Retinal pigment epithelial cell (primary cell): ENCODE data around the gene PCDHB6.
"Not testable (repeated sequence)": the region's sequence is repeated elsewhere in the genome, so short reads cannot be mapped to it uniquely, and the experiment has no call there.

ENCODE experiments used
- DNase-seq: peaks from one replicate; pipeline ENCODE4 v3.0.0-alpha.2; 2010; ENCODE audit warnings: low read depth
- H3K4me3 ChIP-seq: 2 replicates; pipeline ENCODE4 v1.5.1; 2011; ENCODE audit warnings: mild to moderate bottlenecking, low read length, control low read depth, moderate library complexity
- CTCF ChIP-seq: conservative IDR thresholded peaks from 2 replicates; pipeline ENCODE4 v1.5.1; 2011; ENCODE audit warnings: low read depth, low read length, control low read depth, inconsistent platforms

The PCDHB6 gene

DNA sequence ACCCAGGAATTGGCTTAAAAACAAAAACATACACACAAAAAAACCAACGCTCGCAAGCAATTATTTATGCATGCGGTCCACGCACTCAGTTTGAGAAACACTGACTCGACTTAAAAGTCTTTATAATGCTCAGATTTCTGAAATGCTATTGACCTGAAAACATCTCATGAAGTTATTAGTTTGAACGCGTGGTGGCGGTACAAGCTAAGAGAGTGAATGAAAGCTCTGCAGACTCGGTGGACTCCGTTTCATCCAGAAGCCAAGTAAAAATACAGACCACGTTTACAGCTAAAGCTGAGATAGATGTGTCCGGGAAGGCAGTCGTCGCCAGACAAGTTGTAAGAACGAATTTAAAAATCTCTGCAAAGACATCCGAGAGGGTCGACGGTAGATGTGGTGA, at the start of gene PCDHB6:
PCDHB6 (plus strand) TSS at position 246 of the 400 bp plus-strand sequence. CDS start 201 bp downstream, outside the sequence.
- no peak within 1 kb of the TSS for H3K4me3 ChIP-seq
- DNase-seq, result no peak
- TF ChIP-seq CTCF, result no peak

GRCh38 chr5:141100243-141100805, 49.5 kb upstream of the PCDHB6 start, which contains the start of gene PCDHB3:
TSS of gene PCDHB3 (plus strand) at chr5:141100473. CDS start at chr5:141100650, 177 bp downstream.
- H3K4me3 ChIP-seq, result no peak within 1 kb of the TSS
- peak; percentile 12 for TF ChIP-seq CTCF
- DNase-seq, result no peak

- no peak for DNase-seq
- H3K4me3 ChIP-seq, result no peak overlapping the region
- TF ChIP-seq CTCF, result no peak
These were observed 48.8 kb upstream of the PCDHB6 start for GRCh38 chr5:141101059-141101458.

DNA sequence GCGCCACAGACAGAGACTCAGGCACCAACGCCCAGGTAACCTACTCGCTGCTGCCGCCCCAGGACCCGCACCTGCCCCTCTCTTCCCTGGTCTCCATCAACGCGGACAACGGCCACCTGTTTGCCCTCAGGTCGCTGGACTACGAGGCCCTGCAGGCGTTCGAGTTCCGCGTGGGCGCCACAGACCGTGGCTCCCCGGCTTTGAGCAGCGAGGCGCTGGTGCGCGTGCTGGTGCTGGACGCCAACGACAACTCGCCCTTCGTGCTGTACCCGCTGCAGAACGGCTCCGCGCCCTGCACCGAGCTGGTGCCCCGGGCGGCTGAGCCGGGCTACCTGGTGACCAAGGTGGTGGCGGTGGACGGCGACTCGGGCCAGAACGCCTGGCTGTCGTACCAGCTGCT, 47.8 kb upstream of the PCDHB6 start:
- not testable (repeated sequence) for H3K4me3 ChIP-seq, DNase-seq

- not testable (repeated sequence) for H3K4me3 ChIP-seq, DNase-seq
These were observed 47.4 kb upstream of the PCDHB6 start for GRCh38 chr5:141102471-141102870.

DNA sequence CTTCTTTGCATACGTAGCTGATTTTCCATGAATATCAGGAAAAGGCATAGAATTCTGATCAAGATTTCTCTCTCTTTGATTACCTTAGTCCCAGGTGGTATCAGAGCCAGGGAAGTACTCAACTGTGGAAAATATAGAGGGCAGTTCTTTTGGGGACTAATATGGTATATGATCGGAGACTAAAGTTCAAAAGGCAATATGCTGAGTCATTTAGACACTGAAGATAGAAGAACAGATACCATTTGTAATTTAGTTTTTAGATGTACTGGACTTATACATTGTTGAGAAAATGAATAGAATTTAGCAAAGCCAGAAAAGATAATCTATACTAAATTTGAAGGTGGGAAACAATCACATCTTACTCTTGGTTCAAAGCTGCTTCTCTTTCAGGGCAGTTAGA, 44.5 kb upstream of the PCDHB6 start:
- H3K4me3 ChIP-seq, result no peak overlapping the region
- no peak for DNase-seq
- TF ChIP-seq CTCF, result no peak

DNA sequence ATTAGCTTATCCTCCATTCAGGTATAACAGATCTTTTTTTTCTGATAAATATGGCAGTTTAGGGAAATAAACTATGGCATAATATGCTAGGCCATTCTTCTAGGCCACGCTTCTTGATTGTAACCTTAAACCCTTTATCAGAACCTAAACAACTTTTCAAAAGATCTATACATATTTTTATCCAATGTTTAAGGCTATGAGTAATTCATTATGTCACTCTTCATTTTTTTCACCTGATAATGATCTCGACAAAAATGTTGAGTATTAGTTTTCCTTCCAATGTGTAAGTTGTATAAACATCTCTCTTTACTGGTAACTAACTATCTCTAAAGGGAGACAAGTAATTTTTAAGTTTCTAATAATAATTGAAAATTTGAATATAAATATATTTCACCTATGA, 30.6 kb upstream of the PCDHB6 start:
- TF ChIP-seq CTCF, result no peak
- DNase-seq, result no peak
- no peak overlapping the region for H3K4me3 ChIP-seq

DNA sequence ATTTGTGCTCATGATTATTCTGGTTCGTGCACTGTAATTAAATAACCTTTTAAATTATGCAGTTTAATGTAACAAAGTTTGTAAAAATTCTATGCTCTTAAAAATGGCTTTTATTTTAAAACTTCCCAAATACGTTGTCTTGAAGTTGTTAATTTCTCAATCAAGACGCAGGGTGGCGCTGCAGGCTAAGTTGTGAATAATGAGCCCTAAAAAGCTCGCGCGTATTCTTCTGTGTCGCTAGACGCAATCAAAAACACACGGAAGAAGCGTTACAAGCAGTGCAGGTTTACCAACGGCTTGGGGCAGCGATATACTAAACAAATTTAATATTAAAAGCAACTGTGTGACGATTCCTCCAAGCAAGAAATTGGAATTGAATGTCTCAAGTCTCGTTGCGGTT, 28.3 kb upstream of the PCDHB6 start, which contains the start of gene PCDHB4:
PCDHB4 (plus strand) TSS at position 256 of the 400 bp plus-strand sequence. CDS start 181 bp downstream, outside the sequence.
- no peak within 1 kb of the TSS for H3K4me3 ChIP-seq
- no peak for DNase-seq
- TF ChIP-seq CTCF, result no peak
